H1 (cell line): Measurements from ENCODE around the gene AANAT. TPM values are rescaled to one million over a fixed set of nuclear protein-coding genes. Genes with fewer than 3 reads are reported as not detected.

Source experiments
- ASH2L ChIP-seq: fragments of 200-600, 300-600 bp; sonication (generic); IDR thresholded peaks from one replicate; pipeline ENCODE4 v1.7.1; 2017; ENCODE audit warnings: low read length
- ATF2 ChIP-seq: IDR thresholded peaks from 2 replicates; pipeline ENCODE4 v1.6.1; 2012; ENCODE audit warnings: low read length, inconsistent platforms
- CHD7 ChIP-seq: fragments of 300-600 bp; sonication (generic); IDR thresholded peaks from 2 replicates; pipeline ENCODE4 v1.7.1; 2012; ENCODE audit warnings: low read length, moderate library complexity, mild to moderate bottlenecking, inconsistent platforms; ENCODE audit not compliant: insufficient replicate concordance
- CTBP2 ChIP-seq: IDR thresholded peaks from 2 replicates; pipeline ENCODE4 v1.7.0; 2011; ENCODE audit warnings: borderline replicate concordance, mild to moderate bottlenecking, moderate library complexity, mixed read lengths, low read length; ENCODE audit not compliant: insufficient read depth, insufficient read length
- EGR1 ChIP-seq: IDR thresholded peaks from 2 replicates; pipeline ENCODE4 v1.6.1; 2011; ENCODE audit warnings: low read depth, low read length, borderline replicate concordance
- KDM4A ChIP-seq: IDR thresholded peaks from one replicate; pipeline ENCODE4 v1.7.1; 2012; ENCODE audit warnings: low read depth, mild to moderate bottlenecking, moderate library complexity, low read length, inconsistent platforms; ENCODE audit not compliant: severe bottlenecking
- SAP30 ChIP-seq: fragments of 300-600 bp; sonication (generic); IDR thresholded peaks from 2 replicates; pipeline ENCODE4 v1.7.1; 2012; ENCODE audit warnings: low read length, moderate library complexity, mild to moderate bottlenecking, inconsistent platforms; ENCODE audit not compliant: insufficient read depth, insufficient replicate concordance
- ZNF274 ChIP-seq: IDR thresholded peaks from 2 replicates; pipeline ENCODE4 v1.7.0; 2012; ENCODE audit warnings: low read length, borderline replicate concordance; ENCODE audit errors: extremely low read depth
- polyA plus RNA-seq, 7 experiments: library from polyadenylated mRNA; depleted of rRNA in 3 of 7; stranded (reverse) in 5 of 7; unstranded in 2 of 7; fragments of >200 nt in 5 of 7; fragments of 200-250 nt in 2 of 7; gene quantifications; 1 replicate in 5 of 7; 2 replicates in 1 of 7; 4 replicates in 1 of 7; pipeline versions ENCODE4 v1.2.1 to v1.2.3, GENCODE V29; 2011 to 2013; ENCODE audit warnings: missing spikeins in 2 of 7, mixed read lengths in 2 of 7
- total RNA-seq: library from RNA; stranded (reverse); fragmentation: NEBNext Ultra II Directional; extraction: Animal tissue kit (Norgen Biotek cat#: 25700); gene quantifications from 2 replicates; pipeline ENCODE4 v1.2.1, GENCODE V29; 2021

Gene AANAT
- total and polyA plus RNA-seq, 2 of the 8 experiments (the other 6 are each of a cell fraction or from before 2014, with no cell fraction given): 0.53 TPM; not detected in 1

- TF ChIP-seq KDM4A (no peak), EGR1 (no peak), ASH2L (no peak), ATF2 (no peak), CTBP2 (no peak), ZNF274 (no peak), CHD7 (no peak), SAP30 (no peak)
Observed at GRCh38 chr17:76493505-76494167, 26.2 kb downstream of the AANAT start (continued).
